Activated naive CD8-positive, alpha-beta T cell (primary cell): ENCODE data around the gene PPP1R16B.
A peak's percentile ranks its signal among the peaks of the same experiment; 100 is the strongest.

Source experiments
- H3K27ac Mint-ChIP-seq: one replicate; pipeline ENCODE4 v1.8.0; 2021; ENCODE audit warnings: mixed read lengths
- H3K27me3 Mint-ChIP-seq: one replicate; pipeline ENCODE4 v1.8.0; 2021; ENCODE audit warnings: mixed read lengths
- H3K36me3 Mint-ChIP-seq: one replicate; pipeline ENCODE4 v1.8.0; 2021; ENCODE audit warnings: mixed read lengths
- H3K4me1 Mint-ChIP-seq: one replicate; pipeline ENCODE4 v1.8.0; 2021; ENCODE audit warnings: low read depth, mixed read lengths
- H3K4me3 Mint-ChIP-seq: one replicate; pipeline ENCODE4 v1.8.0; 2021; ENCODE audit warnings: mild to moderate bottlenecking, mixed read lengths
- H3K9me3 Mint-ChIP-seq: one replicate; pipeline ENCODE4 v1.8.0; 2021; ENCODE audit warnings: low read depth, mixed read lengths

PPP1R16B gene

DNA sequence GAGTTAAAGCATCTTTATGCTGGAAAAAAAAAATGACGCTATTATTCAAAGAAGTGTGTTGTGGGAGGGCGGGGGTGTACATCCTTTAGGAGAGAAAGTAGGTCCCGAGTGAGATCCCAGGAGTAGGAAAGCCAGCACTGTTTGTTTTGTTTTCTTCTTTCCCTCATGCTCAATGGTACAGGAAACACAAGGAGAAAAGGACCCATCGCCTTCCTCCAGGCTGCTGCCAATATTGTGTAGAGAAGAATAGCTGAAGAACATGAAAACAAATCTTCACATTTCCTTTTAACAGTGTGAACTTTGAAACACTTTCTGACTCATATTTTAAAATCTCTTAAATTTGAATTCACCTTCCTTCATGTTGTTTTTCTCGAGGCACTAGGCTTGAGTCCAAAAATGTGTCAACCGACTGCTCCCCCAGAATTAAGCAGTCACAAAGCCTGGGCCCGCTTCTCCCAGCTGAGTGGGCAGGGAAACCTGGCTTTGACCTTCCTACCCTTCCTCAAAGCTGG, 22.3 kb downstream of the PPP1R16B start:
- Mint-ChIP-seq H3K36me3 (peaks cover 29% of the 10 kb centered on the region), H3K27ac (peak overlapping the region; percentile 91)

GRCh38 chr20:38828514-38829295, 23.2 kb downstream of the PPP1R16B start:
- H3K4me3 Mint-ChIP-seq = no peak overlapping the region

More for the DNA sequence above, 22.3 kb downstream of the PPP1R16B start:
- H3K27me3 Mint-ChIP-seq = no peaks in the 10 kb centered on the region
- H3K9me3 Mint-ChIP-seq = no peaks in the 10 kb centered on the region
- H3K4me3 Mint-ChIP-seq = peak overlapping the region; percentile 36
- peaks cover 81% of the 10 kb centered on the region for H3K4me1 Mint-ChIP-seq

GRCh38 chr20:38829296-38829875, 23.9 kb downstream of the PPP1R16B start:
- peaks cover 28% of the 10 kb centered on the region for H3K36me3 Mint-ChIP-seq
- no peak overlapping the region for H3K4me3 Mint-ChIP-seq
- H3K4me1 Mint-ChIP-seq = peaks cover 87% of the 10 kb centered on the region
- H3K9me3 Mint-ChIP-seq = no peaks in the 10 kb centered on the region
- no peaks in the 10 kb centered on the region for H3K27me3 Mint-ChIP-seq
- peak overlapping the region; percentile 91 for H3K27ac Mint-ChIP-seq

More at GRCh38 chr20:38828514-38829295, 23.2 kb downstream of the PPP1R16B start:
- H3K9me3 Mint-ChIP-seq = no peaks in the 10 kb centered on the region
- peaks cover 87% of the 10 kb centered on the region for H3K4me1 Mint-ChIP-seq
- peaks cover 32% of the 10 kb centered on the region for H3K36me3 Mint-ChIP-seq
- peak overlapping the region; percentile 91 for H3K27ac Mint-ChIP-seq
- no peaks in the 10 kb centered on the region for H3K27me3 Mint-ChIP-seq

DNA sequence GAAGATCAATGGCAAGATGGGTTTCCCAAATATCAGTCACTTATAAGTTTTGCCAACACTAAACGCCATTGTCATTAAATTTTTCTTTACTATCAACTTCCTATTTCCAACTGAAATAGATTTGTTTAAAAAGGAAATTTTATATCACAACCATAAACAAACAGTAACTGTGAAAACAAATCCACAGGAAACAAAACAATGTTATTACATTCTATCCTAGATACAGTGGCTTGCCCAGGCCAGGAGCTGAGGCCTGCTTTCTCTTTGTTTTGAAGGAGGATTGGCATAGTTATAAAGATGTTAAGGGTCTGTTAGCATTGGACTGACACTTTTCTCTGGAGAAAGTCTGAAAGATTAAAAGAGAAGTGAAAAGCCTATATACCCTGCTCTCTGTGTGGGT, 24.9 kb downstream of the PPP1R16B start:
- H3K4me3 Mint-ChIP-seq = no peak overlapping the region
- no peaks in the 10 kb centered on the region for H3K9me3 Mint-ChIP-seq
- H3K27ac Mint-ChIP-seq = peak overlapping the region; percentile 61
- H3K36me3 Mint-ChIP-seq = peaks cover 26% of the 10 kb centered on the region
- no peaks in the 10 kb centered on the region for H3K27me3 Mint-ChIP-seq
- H3K4me1 Mint-ChIP-seq = peaks cover 86% of the 10 kb centered on the region

- Mint-ChIP-seq H3K27ac (peak overlapping the region; percentile 61), H3K9me3 (no peaks in the 10 kb centered on the region), H3K27me3 (no peaks in the 10 kb centered on the region), H3K4me3 (no peak overlapping the region), H3K36me3 (peaks cover 26% of the 10 kb centered on the region), H3K4me1 (peaks cover 78% of the 10 kb centered on the region)
These were observed 25.7 kb downstream of the PPP1R16B start for GRCh38 chr20:38831049-38831691.

DNA sequence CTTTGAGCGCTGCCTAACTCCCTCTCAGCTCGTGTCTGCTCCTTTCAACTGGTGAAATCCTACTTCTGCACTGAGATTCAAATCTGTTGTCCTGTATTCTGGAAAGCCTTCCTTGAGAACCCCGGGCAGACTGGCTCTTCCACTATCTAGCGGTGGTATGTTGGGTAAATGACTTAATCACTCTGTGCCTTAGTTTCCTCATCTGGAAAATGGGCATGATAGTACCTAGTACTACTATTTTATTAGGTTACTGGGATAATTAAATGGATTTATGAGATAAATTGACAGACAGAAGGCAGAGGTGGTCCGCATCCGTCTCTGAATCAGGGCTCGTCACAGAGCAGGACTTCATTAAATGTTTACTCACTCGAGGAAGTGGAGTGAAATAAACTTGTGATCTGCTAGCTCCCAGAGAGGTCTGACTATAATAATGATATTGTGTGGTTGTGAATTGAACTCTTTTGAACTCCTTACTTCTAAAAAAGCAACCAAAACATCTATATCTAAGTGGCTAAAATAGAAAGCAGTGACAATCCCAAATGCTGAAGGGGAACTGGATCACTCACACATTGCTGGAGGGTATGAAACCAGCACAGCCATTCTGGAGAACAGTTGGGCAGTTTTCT, 26.6 kb downstream of the PPP1R16B start:
- H3K9me3 Mint-ChIP-seq = no peaks in the 10 kb centered on the region
- no peaks in the 10 kb centered on the region for H3K27me3 Mint-ChIP-seq
- H3K27ac Mint-ChIP-seq = peak overlapping the region; percentile 61
- H3K4me3 Mint-ChIP-seq = peak overlapping the region; percentile 27
- H3K36me3 Mint-ChIP-seq = peaks cover 30% of the 10 kb centered on the region
- peaks cover 75% of the 10 kb centered on the region for H3K4me1 Mint-ChIP-seq

DNA sequence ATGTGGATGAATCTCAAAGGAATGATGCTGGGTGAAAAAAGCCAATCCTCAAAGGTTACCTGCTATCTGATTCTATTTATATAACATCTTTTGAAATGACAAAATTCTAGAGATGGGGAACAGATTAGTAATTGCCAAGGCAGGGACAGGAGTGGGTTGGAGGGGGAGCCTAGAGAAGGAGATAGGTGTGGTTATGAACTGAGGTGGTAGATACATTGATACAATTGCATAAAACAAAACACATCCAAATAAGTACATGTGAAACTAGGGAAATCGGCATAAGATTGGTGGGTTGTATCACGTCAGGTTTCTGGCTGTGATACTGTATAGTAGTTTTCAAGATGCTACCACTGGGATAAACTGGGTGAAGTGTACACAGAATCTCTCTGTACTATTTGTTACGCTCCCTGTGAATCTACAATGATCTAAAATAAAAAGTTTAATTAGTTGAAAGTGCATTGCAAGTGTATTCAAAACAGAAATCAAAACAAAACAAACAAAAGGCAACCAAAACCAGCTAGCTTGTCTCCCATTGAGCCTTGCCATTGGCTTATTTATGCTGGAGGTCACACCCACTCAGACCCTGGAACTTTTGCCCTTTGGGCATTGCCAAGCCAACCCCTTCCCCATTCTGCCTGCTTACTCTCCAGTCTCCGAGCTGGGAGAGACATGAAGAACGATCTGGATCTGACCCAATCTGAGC, 27.8 kb downstream of the PPP1R16B start:
- peak overlapping the region; percentile 60 for H3K4me3 Mint-ChIP-seq
- peaks cover 30% of the 10 kb centered on the region for H3K36me3 Mint-ChIP-seq

DNA sequence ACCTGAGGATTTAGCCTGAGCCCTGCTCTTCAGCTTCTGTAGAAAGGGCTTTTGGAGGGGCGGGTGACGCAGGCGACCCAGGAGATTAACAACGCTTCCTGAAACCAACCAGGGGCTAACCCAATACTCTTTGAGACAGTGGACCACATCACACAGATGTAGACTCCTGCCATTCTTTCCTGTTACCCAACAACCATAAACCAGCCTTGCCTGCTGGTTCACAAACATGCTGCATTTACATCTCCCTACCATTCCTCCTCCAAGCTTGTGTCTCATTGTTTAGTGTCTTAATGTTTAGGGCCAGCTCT, 28.3 kb downstream of the PPP1R16B start:
- H3K27me3 Mint-ChIP-seq = no peaks in the 10 kb centered on the region
- no peaks in the 10 kb centered on the region for H3K9me3 Mint-ChIP-seq
- H3K4me1 Mint-ChIP-seq = peaks cover 69% of the 10 kb centered on the region
- H3K27ac Mint-ChIP-seq = peak overlapping the region; percentile 61
- H3K36me3 Mint-ChIP-seq = peaks cover 32% of the 10 kb centered on the region
- H3K4me3 Mint-ChIP-seq = peak overlapping the region; percentile 60

More for the DNA sequence above, 27.8 kb downstream of the PPP1R16B start:
- Mint-ChIP-seq H3K9me3 (no peaks in the 10 kb centered on the region), H3K27me3 (no peaks in the 10 kb centered on the region), H3K27ac (peak overlapping the region; percentile 61), H3K4me1 (peaks cover 68% of the 10 kb centered on the region)

- Mint-ChIP-seq H3K36me3 (peaks cover 32% of the 10 kb centered on the region), H3K4me1 (peaks cover 68% of the 10 kb centered on the region), H3K27me3 (no peaks in the 10 kb centered on the region), H3K27ac (no peak overlapping the region), H3K9me3 (no peaks in the 10 kb centered on the region), H3K4me3 (no peak overlapping the region)
These were observed 29.4 kb downstream of the PPP1R16B start for GRCh38 chr20:38834868-38835267.

GRCh38 chr20:38835792-38836191, 30.3 kb downstream of the PPP1R16B start:
- no peak overlapping the region for H3K27ac Mint-ChIP-seq
- peaks cover 32% of the 10 kb centered on the region for H3K36me3 Mint-ChIP-seq
- H3K4me1 Mint-ChIP-seq = peaks cover 68% of the 10 kb centered on the region
- no peak overlapping the region for H3K4me3 Mint-ChIP-seq
- no peaks in the 10 kb centered on the region for H3K27me3 Mint-ChIP-seq
- H3K9me3 Mint-ChIP-seq = no peaks in the 10 kb centered on the region

- H3K4me1 Mint-ChIP-seq = peaks cover 67% of the 10 kb centered on the region
These were observed 31.5 kb downstream of the PPP1R16B start for GRCh38 chr20:38836991-38837390.

DNA sequence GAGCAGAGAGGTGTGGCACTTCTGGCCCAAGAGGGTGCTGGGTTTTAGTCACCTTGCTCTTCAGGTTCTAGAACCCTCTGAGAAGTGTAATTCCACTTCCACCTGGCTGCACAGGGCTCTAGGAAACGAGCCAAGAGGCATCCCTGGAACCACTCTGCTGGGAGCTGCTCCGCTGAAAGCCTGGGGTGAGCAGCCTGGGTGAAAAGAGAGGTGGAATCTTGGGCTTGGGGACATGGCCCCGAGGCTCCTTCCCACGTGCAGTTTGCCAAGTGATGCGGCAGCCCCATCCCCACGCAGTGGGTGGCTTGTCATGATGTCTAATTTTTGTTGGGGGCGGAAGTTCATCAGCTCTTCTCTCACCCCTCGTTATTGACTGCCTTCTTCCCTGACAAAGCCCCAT, 32.8 kb downstream of the PPP1R16B start:
- Mint-ChIP-seq H3K27me3 (no peaks in the 10 kb centered on the region), H3K4me1 (peaks cover 69% of the 10 kb centered on the region), H3K9me3 (no peaks in the 10 kb centered on the region), H3K4me3 (no peak overlapping the region), H3K36me3 (peaks cover 28% of the 10 kb centered on the region), H3K27ac (peak overlapping the region; percentile 41)

More at GRCh38 chr20:38836991-38837390, 31.5 kb downstream of the PPP1R16B start:
- Mint-ChIP-seq H3K36me3 (peaks cover 32% of the 10 kb centered on the region), H3K27me3 (no peaks in the 10 kb centered on the region), H3K27ac (no peak overlapping the region), H3K4me3 (no peak overlapping the region), H3K9me3 (no peaks in the 10 kb centered on the region)

DNA sequence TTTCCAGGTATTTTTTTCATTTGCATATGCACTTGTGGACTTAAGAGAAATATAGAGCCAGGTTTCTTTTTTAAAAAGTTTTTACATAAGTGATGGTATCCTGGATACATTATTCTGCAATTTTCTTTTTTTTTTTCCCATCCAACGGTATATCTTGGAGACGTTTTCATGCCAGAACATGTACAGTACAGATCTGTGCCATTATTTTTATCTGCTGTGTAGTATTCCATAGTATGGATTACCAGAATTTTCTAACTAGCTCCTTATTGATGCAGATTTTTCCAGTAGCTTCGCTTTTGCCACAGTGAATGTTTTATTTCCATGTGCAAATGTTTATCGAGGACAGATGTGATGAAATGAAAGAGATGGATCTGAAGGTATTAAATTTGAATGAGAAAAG, 34.1 kb downstream of the PPP1R16B start:
- Mint-ChIP-seq H3K9me3 (no peaks in the 10 kb centered on the region), H3K4me1 (peaks cover 69% of the 10 kb centered on the region), H3K4me3 (peak overlapping the region; percentile 32), H3K27ac (peak overlapping the region; percentile 100), H3K27me3 (no peaks in the 10 kb centered on the region), H3K36me3 (peaks cover 32% of the 10 kb centered on the region)
